Heart left ventricle (tissue), 16 donors: ENCODE measurements around the gene GRIA1. TPM values are rescaled to one million over a fixed set of nuclear protein-coding genes. Genes with fewer than 3 reads are reported as not detected.
A peak's percentile ranks its signal among the peaks of the same experiment; 100 is the strongest.
"Not testable (repeated sequence)": the region's sequence is repeated elsewhere in the genome, so short reads cannot be mapped to it uniquely, and the experiment has no call there.

ENCODE experiments used
- ATAC-seq, 4 donors: fragments of 200-7000 bp; cut with Tn5 transposase; one replicate each; pipeline ENCODE4 v1.9.1; 2020 to 2022; ENCODE audit warnings: moderate library complexity in 4 of 4, mild to moderate bottlenecking in 3 of 4, moderate number of reproducible peaks in 1 of 4
- DNase-seq, 5 donors: peaks; one replicate each; pipeline ENCODE4 v3.0.0-alpha.2; 2020
- H3K27ac ChIP-seq, 12 donors: fragments of 200-600 bp; sonication (generic) in 4 of 12; one replicate each; pipeline versions ENCODE4 v1.5.0 to v1.8.0; 2016 to 2022; ENCODE audit warnings: mild to moderate bottlenecking in 2 of 12
- H3K27me3 ChIP-seq, 9 donors: fragments of 200-600 bp; sonication (generic) in 2 of 9; one replicate each; pipeline versions ENCODE4 v1.5.1 to v1.8.0; 2016 to 2022; ENCODE audit warnings: mild to moderate bottlenecking in 3 of 9
- H3K36me3 ChIP-seq, 9 donors: fragments of 200-600 bp; sonication (generic) in 2 of 9; one replicate each; pipeline versions ENCODE4 v1.5.0 to v1.8.0; 2018 to 2022; ENCODE audit warnings: mild to moderate bottlenecking in 2 of 9
- H3K4me1 ChIP-seq, 12 donors: fragments of 200-600 bp; sonication (generic) in 4 of 12; one replicate each; pipeline versions ENCODE4 v1.5.0 to v1.8.0; 2016 to 2022; ENCODE audit warnings: mild to moderate bottlenecking in 3 of 12
- H3K4me3 ChIP-seq, 12 donors: fragments of 200-600 bp; sonication (generic) in 4 of 12; one replicate each; pipeline versions ENCODE4 v1.5.0 to v1.8.0; 2017 to 2022; ENCODE audit warnings: mild to moderate bottlenecking in 9 of 12, moderate library complexity in 4 of 12
- H3K9me3 ChIP-seq, 12 donors: fragments of 200-600 bp; sonication (generic) in 4 of 12; one replicate each; pipeline versions ENCODE4 v1.5.0 to v1.8.0; 2016 to 2022; ENCODE audit warnings: mild to moderate bottlenecking in 1 of 12
- CTCF ChIP-seq, 12 donors: fragments of 200-600 bp; sonication (generic) in 4 of 12; IDR thresholded peaks; one replicate each; pipeline versions ENCODE4 v1.5.0 to v1.8.0; 2018 to 2022; ENCODE audit warnings: antibody characterized with exemption in 12 of 12, mild to moderate bottlenecking in 5 of 12
- POLR2A ChIP-seq, 2 donors: fragments of 450-650 bp; IDR thresholded peaks; one replicate each; pipeline ENCODE4 v1.6.1; 2017; ENCODE audit warnings: antibody characterized with exemption in 2 of 2, mild to moderate bottlenecking in 2 of 2, moderate library complexity in 2 of 2
- WGBS, 4 donors: extraction: QIAGEN DNeasy Blood & Tissue Kit in 2 of 4; methylation state at CpG; one replicate each; pipeline versions ENCODE4 v1.1.5 to v1.1.7; 2013 to 2018; 5-methylcytosine and 5-hydroxymethylcytosine counted together
- intact Hi-C, 10 donors: fragments of 100-400 bp; cut with DNase I; formaldehyde crosslinking; loops; one replicate each; pipeline versions ENCODE4 v1.11.1 to v1.14.2; 2022
- polyA plus RNA-seq, 2 donors: library from polyadenylated mRNA; stranded (reverse); fragments of 200-250 nt; gene quantifications; one replicate each; pipeline ENCODE4 v1.2.3, GENCODE V29; 2013
- total RNA-seq, 9 donors: library from RNA; depleted of rRNA in 2 of 9; stranded (reverse); fragments of >200 nt in 2 of 9; fragmentation: NEBNext Ultra II Directional in 3 of 9; extraction: Animal tissue kit (Norgen Biotek cat#: 25700) in 3 of 9; gene quantifications; one replicate each; pipeline versions ENCODE4 v1.1.0 to v1.2.4, GENCODE V29; 2016 to 2023
- donor health status: ischemic (EF 13 %, LVEDD 7.1; RV severe dilation, severe dysfunction).
- donor health status: healthy with polysubstance abuse.
- donor health status: DM: no; HTN: yes; CAD: no.
- donor health status: DM: no; HTN: no; CAD: no.
- donor health status: ischemic (EF 25% LVEDD 6.9; RV normal size, moderate dysfunction).
- donor health status: ischemic (EF 25% LVEDD 5.7; RV mildly dilated, moderate dysfunction).
- donor health status: healthy.
- donor health status: DM: yes; HTN: yes; CAD: no.
- donor health status: ischemic (EF 35%, LVEDD 5.7; RV mildly dilated, moderate dysfunction).
- donor health status: nonischemic (EF 11% LVEDD 7.7; RV severe dilation, severe dysfunction).
- donor health status: DM: yes; HTN: yes; CAD: no.
- donor health status: PGD.
- donor health status: ischemic (EF 29% LVEDD 5.4; RV normal size, mild dysfunction).
- donor health status: nonischemic (EF 23%, LVEDD 6.1; RV moderate dilation, normal function).

Gene GRIA1
- total and polyA plus RNA-seq, 11 donors = 0.07 to 1.5 (median 0.37) TPM; not detected in 3

GRCh38 chr5:153718713-153719112 is 228.2 kb downstream of the GRIA1 start:
- Histone ChIP-seq H3K4me3 (no peak overlapping the region), H3K36me3 (no peaks in the 10 kb centered on the region), H3K27ac (no peak overlapping the region), H3K27me3 (no peaks in the 10 kb centered on the region), H3K4me1 (no peaks in the 10 kb centered on the region), H3K9me3 (no peaks in the 10 kb centered on the region)
- no peak for TF ChIP-seq POLR2A (IDR thresholded peaks at IDR 0.05)
- no peak for TF ChIP-seq CTCF (IDR thresholded peaks at IDR 0.05)
- DNase-seq = peak in 1 of 5 donors; percentile 30
- intact Hi-C loops = loop anchor here in 2 of 10 donors (5.0 to 10.0 kb wide), 2 partner anchors 221 to 224 kb away; partner anchors contain the start of gene GRIA1 (in 1 of the 2)
- 59 to 70% (median 67%) methylated on average over 1 of the region's 1 CpG for WGBS, 4 donors
- ATAC-seq = peak in 3 of 4 donors; percentile 49 to 68 (median 68)

- TF ChIP-seq POLR2A (IDR thresholded peaks at IDR 0.05) (no peak), CTCF (IDR thresholded peaks at IDR 0.05) (no peak)
- Histone ChIP-seq H3K27me3 (no peaks in the 10 kb centered on the region), H3K36me3 (no peaks in the 10 kb centered on the region), H3K4me1 (no peaks in the 10 kb centered on the region), H3K4me3 (no peak overlapping the region), H3K27ac (no peak overlapping the region), H3K9me3 (no peaks in the 10 kb centered on the region)
- ATAC-seq = peak in 2 of 4 donors; percentile 13 to 33
- 37 to 53% (median 48%) methylated on average over 5 of the region's 5 CpGs for WGBS, 4 donors
- DNase-seq = peak in 1 of 5 donors; percentile 27
- intact Hi-C loops = loop anchor here in 2 of 10 donors (5.0 to 10.0 kb wide), 2 partner anchors 222 to 225 kb away; partner anchors contain the start of gene GRIA1 (in 1 of the 2)
These were observed 228.9 kb downstream of the GRIA1 start for GRCh38 chr5:153719324-153719723.

GRCh38 chr5:153723022-153723610 is 232.6 kb downstream of the GRIA1 start:
- H3K4me3 ChIP-seq, H3K27ac ChIP-seq, DNase-seq, H3K36me3 ChIP-seq, ATAC-seq, H3K27me3 ChIP-seq, H3K9me3 ChIP-seq, intact Hi-C loops, H3K4me1 ChIP-seq: not testable (repeated sequence)
- WGBS, 4 donors = 85 to 96% (median 89%) methylated on average over 10 to 15 of the region's 15 CpGs

- peaks cover 0 to 8% (median 0%) of the 10 kb centered on the region in 12 donors for H3K4me1 ChIP-seq
- ATAC-seq (no peak), DNase-seq (no peak)
- no peaks in the 10 kb centered on the region for H3K9me3 ChIP-seq
- no peak for TF ChIP-seq POLR2A (IDR thresholded peaks at IDR 0.05)
- no peak for TF ChIP-seq CTCF (IDR thresholded peaks at IDR 0.05)
- H3K36me3 ChIP-seq = no peaks in the 10 kb centered on the region
- WGBS, 4 donors = 56 to 65% (median 60%) methylated on average over 5 of the region's 5 CpGs
- H3K27me3 ChIP-seq = no peaks in the 10 kb centered on the region
- no peak overlapping the region for H3K27ac ChIP-seq
- intact Hi-C loops = loop anchor here in 1 of 10 donors (10.0 kb wide), 1 partner anchor 847 kb away; no protein-coding TSS in a partner anchor
- no peak overlapping the region for H3K4me3 ChIP-seq
These were observed 251.6 kb downstream of the GRIA1 start for GRCh38 chr5:153742060-153742459.
